RWPE1 (cell line): ENCODE measurements around the gene ROGDI.
"Not testable (repeated sequence)": the region's sequence is repeated elsewhere in the genome, so short reads cannot be mapped to it uniquely, and the experiment has no call there.

ENCODE experiments used
- CTCF ChIA-PET: fragments of 350-600 bp; sonication (Branson Sonifier 250); formaldehyde crosslinking; extraction: SDS; loops from one replicate; lab custom pipeline; 2021; lab: Yijun Ruan, JAX
- POLR2A ChIA-PET: fragments of 400-600 bp; formaldehyde crosslinking; extraction: SDS; loops from one replicate; lab custom pipeline; 2020; ENCODE audit warnings: antibody characterized with exemption; ENCODE audit not compliant: low non-redundant PET; lab: Yijun Ruan, JAX
- DNase-seq: peaks from one replicate; pipeline ENCODE4 v3.0.0; 2012; ENCODE audit warnings: low spot score
- H3K27ac ChIP-seq: fragments of 450-650 bp; 2 replicates; pipeline ENCODE4 v1.5.1; 2017
- TF ChIP-seq, protein P1 (sequence below): fragments of 450-650 bp; conservative IDR thresholded peaks from 2 replicates; pipeline ENCODE4 v1.5.1; 2017; ENCODE audit warnings: low read depth, mild to moderate bottlenecking

The ROGDI gene

DNA sequence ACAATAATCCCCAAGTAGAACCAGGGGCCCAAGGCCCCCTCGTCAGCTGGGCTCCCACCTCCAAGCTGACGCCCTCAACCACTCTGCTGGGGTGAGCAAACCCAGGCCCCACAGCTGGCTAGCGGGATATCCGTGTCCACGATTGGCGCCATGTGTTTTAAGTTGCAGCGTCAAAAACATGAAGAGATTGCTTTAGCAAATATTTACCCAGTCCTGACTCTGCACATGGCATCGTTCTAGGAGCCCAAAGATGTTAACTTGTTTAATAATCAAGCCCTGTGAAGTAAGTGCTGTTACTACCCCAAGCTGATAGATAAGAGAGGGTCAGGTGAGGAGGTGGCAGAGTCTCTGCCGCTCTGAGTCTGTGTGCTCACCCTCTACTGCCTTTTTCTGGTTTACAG lies 13.9 kb downstream of the ROGDI start:
- TF ChIP-seq, protein P1, sequence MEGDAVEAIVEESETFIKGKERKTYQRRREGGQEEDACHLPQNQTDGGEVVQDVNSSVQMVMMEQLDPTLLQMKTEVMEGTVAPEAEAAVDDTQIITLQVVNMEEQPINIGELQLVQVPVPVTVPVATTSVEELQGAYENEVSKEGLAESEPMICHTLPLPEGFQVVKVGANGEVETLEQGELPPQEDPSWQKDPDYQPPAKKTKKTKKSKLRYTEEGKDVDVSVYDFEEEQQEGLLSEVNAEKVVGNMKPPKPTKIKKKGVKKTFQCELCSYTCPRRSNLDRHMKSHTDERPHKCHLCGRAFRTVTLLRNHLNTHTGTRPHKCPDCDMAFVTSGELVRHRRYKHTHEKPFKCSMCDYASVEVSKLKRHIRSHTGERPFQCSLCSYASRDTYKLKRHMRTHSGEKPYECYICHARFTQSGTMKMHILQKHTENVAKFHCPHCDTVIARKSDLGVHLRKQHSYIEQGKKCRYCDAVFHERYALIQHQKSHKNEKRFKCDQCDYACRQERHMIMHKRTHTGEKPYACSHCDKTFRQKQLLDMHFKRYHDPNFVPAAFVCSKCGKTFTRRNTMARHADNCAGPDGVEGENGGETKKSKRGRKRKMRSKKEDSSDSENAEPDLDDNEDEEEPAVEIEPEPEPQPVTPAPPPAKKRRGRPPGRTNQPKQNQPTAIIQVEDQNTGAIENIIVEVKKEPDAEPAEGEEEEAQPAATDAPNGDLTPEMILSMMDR, result no peak
- ChIA-PET POLR2A (no interaction called here), CTCF (interaction anchor here (0.6 to 1.2 kb wide), 3 partner anchors 11 to 233 kb away, joined by 3 to 7 read pairs (median 5); partner anchors contain the start of gene ZNF500)
- no peak for DNase-seq
- H3K27ac ChIP-seq, result no peak overlapping the region

DNA sequence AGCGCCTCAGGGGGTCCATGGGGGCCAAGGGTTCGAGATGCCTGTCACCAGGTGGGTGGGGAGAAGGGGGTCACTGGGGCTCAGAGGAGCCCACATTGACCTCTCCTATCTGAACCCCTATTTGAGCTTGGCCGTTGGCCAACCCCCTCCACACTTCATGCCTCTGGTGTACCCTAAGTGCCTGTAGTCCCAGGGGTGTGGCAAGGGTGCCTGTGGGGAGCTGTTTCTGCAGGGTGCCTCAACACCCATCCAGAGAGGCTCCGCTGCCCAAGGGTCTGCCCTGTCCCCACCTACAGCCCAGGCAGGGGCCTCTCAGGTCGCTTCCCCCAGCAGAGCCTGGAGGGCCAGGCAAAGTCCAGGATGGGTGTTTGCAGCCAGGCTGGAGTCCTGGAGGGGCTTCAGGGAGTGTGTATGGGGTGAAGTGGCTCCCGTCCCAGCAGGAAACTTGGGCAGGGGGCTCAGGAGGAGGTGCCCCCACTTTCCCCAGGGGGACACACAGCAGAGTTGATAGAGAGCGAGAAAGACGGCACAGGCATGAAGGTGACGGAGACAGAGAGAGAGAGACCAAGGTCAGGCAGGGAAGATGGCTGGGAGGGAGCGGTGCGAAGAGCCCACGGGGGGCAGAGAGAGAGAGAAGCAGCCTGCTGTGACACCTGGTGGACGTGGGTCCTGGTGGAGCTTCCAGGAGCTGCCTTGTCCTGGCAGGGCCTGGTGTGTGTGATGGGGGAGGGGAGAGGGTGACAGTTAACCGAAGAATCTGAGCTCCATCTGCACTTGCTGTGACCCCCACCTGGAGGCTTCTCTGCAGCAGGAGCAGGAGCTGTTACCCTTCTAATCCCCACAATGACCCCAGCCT lies 14.6 kb downstream of the ROGDI start, which contains the start of gene SEPTIN12:
SEPTIN12 (minus strand) TSS at position 719 of the 856 bp plus-strand sequence; CDS start at position 19, 700 bp downstream.
- H3K27ac ChIP-seq, result peak within 1 kb of the TSS; percentile 15
- ChIA-PET POLR2A (no interaction called here), CTCF (interaction anchor here (0.5 to 1.2 kb wide), 3 partner anchors 11 to 21 kb away, joined by 3 to 7 read pairs (median 5); partner anchors contain the start of gene ZNF500)
- no peak for DNase-seq
- TF ChIP-seq, protein P1, result no peak

DNA sequence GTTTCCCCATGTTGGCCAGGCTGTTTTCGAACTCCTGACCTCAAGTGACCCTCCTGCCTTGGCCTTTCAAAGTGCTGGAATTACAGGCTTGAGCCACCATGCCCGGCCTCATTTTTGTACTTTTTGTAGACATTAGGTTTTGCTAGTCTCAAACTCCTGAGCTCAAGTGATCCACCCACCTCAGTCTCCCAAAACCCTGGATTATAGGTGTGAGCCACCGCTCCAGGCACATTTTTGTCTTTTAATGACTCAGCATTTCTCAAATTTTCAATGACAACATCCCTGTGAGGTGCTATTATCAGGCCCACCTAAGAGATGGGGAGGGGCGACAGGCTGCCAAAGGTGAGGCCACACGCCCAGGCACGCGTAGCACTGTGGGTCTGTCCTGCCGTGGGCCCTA lies 15.4 kb downstream of the ROGDI start:
- ChIA-PET POLR2A (no interaction called here), CTCF (interaction anchor here (1.2 kb wide), 1 partner anchor 12 kb away, joined by 7 read pairs; no protein-coding TSS in a partner anchor)
- peak overlapping the region; percentile 15 for H3K27ac ChIP-seq
- no peak for DNase-seq
- TF ChIP-seq, protein P1, result no peak

DNA sequence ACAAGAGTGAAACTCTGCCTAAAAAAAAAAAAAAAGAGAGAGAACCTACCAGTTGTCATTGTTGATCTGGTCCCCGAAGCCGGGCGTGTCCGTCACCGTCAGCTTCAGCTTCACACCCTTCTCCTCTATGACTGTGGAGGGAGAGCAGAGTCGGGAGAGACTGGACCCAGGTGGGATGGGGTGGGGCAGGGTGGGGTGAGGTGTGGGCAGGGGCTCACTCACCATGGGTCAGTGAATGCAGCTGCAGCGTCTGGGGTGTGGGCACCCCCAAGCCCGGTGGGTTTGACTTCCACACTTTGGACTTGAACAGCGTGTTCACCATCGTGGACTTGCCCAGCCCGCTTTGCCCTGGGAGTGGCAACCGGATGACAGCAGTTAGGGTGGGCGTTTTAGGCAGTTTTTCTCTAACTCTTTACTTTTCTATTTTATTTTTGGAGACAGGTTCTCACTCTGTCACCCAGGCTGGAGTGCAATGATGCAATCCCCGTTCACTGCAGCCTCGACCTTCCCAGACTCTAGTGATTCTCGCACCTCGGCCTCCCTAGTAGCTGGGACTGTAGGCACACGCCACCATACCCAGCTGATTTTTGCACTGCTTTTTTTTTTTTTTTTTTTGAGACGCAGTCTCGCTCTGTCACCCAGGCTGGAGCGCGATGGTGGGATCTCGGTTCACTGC lies 16.5 kb downstream of the ROGDI start:
- ChIA-PET POLR2A (interaction anchor here (0.6 kb wide), 1 partner anchor 17 kb away, joined by 5 read pairs; no protein-coding TSS in a partner anchor), CTCF (no interaction called here)
- no peak overlapping the region for H3K27ac ChIP-seq
- TF ChIP-seq, protein P1, result no peak
- DNase-seq, result no peak

DNA sequence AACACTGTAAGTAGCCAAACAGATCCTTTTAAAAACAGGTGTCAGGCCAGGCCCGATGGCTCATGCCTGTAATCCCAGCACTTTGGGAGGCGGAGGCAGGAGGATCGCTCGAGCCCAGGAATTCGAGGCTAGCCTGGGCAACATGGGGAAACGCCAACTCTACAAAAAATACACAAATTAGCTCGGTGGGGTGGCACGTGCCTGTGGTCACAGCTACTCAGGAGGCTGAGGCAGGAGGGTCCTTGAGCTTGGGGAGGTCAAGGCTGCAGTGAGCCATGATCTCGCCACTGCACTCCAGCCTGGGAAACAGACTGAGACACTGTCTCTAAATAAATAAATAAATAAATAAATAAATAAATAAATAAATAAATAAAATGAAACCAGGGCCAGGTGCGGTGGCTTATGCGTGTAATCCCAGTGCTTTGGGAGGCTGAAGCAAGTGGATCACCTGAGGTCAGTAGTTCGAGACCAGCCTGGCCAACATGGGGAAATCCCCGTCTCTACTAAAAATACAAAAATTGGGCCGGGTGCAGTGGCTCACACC lies 17.9 kb downstream of the ROGDI start:
- CTCF ChIA-PET, H3K27ac ChIP-seq, DNase-seq: not testable (repeated sequence)
- POLR2A ChIA-PET, result interaction anchor here (0.7 kb wide), 1 partner anchor 82 kb away, joined by 4 read pairs; no protein-coding TSS in a partner anchor

DNA sequence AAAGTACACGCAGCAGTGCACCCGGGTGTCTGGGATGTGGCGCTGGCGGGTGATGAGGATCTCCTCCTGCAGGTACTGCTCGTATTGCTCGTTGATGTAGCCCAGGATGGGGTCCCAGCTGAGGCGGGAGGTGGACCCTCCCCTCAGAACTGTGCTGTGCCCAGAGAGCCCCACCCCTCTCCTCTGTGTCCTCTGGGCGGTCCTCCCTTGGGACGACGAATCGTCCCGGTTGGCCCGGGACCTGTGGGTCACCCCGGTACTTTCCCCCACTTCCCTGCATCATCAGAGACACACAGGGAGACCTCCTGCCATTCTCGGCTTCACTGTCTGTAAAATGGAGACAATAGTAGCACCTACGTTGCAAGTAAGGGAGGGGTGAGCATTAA lies 18.5 kb downstream of the ROGDI start:
- no peak overlapping the region for H3K27ac ChIP-seq
- DNase-seq, result no peak
- POLR2A ChIA-PET, result interaction anchor here (0.7 kb wide), 1 partner anchor 82 kb away, joined by 4 read pairs; no protein-coding TSS in a partner anchor
- CTCF ChIA-PET, result no interaction called here
- TF ChIP-seq, protein P1, result no peak
